Lower leg skin (tissue), 4 donors: ENCODE results near the gene HMCES. TPM values are rescaled to one million over a fixed set of nuclear protein-coding genes. Genes with fewer than 3 reads are reported as not detected.
"Not testable (repeated sequence)": the region's sequence is repeated elsewhere in the genome, so short reads cannot be mapped to it uniquely, and the experiment has no call there.

Experiments
- DNase-seq, 2 donors: peaks; one replicate each; pipeline ENCODE4 v3.0.0-alpha.2; 2019; ENCODE audit warnings: low spot score in 2 of 2
- H3K4me3 ChIP-seq: fragments of 200-600 bp; sonication (generic); 2 replicates; pipeline ENCODE4 v1.5.1; 2017; ENCODE audit warnings: mild to moderate bottlenecking, low read depth; ENCODE audit not compliant: poor library complexity, severe bottlenecking
- POLR2A ChIP-seq, 2 donors: fragments of 450-650 bp; IDR thresholded peaks; one replicate each; pipeline ENCODE4 v1.6.1; 2016 to 2017; ENCODE audit warnings: antibody characterized with exemption in 2 of 2, mild to moderate bottlenecking in 1 of 2, moderate library complexity in 1 of 2
- WGBS, 2 donors: methylation state at CpG; one replicate each; pipeline ENCODE4 v1.1.5; 2018; 5-methylcytosine and 5-hydroxymethylcytosine counted together
- intact Hi-C: fragments of 100-400 bp; cut with DNase I; formaldehyde crosslinking; loops from one replicate; pipeline ENCODE4 v1.15.0; 2023; ENCODE audit warnings: low total_unique reads
- total RNA-seq, 4 donors: library from RNA; depleted of rRNA; stranded (reverse); fragments of >200 nt; gene quantifications; one replicate each; pipeline ENCODE4 v1.1.0, GENCODE V29; 2016
- TF ChIP-seq, protein P1 (sequence below), 3 donors: fragments of 450-650 bp; IDR thresholded peaks; one replicate each; pipeline ENCODE4 v1.5.1; 2016; ENCODE audit warnings: antibody characterized with exemption in 3 of 3, mild to moderate bottlenecking in 3 of 3, moderate library complexity in 2 of 3

Gene HMCES
- total RNA-seq, 4 donors from 2014 or later: 25.2 to 34.9 (median 34.4) TPM

GRCh38 chr3:129245141-129245540, 33.5 kb upstream of the HMCES start:
- WGBS, 2 donors: 74 to 75% methylated on average over 5 of the region's 5 CpGs
- no peak overlapping the region for H3K4me3 ChIP-seq
- intact Hi-C loops: loop anchor here (10.0 kb wide), 1 partner anchor 270 kb away; no protein-coding TSS in a partner anchor
- DNase-seq: no peak
- TF ChIP-seq POLR2A (IDR thresholded peaks at IDR 0.05): no peak
- TF ChIP-seq, protein P1, sequence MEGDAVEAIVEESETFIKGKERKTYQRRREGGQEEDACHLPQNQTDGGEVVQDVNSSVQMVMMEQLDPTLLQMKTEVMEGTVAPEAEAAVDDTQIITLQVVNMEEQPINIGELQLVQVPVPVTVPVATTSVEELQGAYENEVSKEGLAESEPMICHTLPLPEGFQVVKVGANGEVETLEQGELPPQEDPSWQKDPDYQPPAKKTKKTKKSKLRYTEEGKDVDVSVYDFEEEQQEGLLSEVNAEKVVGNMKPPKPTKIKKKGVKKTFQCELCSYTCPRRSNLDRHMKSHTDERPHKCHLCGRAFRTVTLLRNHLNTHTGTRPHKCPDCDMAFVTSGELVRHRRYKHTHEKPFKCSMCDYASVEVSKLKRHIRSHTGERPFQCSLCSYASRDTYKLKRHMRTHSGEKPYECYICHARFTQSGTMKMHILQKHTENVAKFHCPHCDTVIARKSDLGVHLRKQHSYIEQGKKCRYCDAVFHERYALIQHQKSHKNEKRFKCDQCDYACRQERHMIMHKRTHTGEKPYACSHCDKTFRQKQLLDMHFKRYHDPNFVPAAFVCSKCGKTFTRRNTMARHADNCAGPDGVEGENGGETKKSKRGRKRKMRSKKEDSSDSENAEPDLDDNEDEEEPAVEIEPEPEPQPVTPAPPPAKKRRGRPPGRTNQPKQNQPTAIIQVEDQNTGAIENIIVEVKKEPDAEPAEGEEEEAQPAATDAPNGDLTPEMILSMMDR (IDR thresholded peaks at IDR 0.05): no peak

GRCh38 chr3:129245641-129246306, 32.9 kb upstream of the HMCES start:
- intact Hi-C loops: loop anchor here (10.0 kb wide), 1 partner anchor 271 kb away; no protein-coding TSS in a partner anchor
- not testable (repeated sequence) for H3K4me3 ChIP-seq
- peak; percentile 82 to 93 for DNase-seq
- TF ChIP-seq, protein P1 (IDR thresholded peaks at IDR 0.05): peak in 1 of 3 donors; percentile 92
- 16 to 19% methylated on average over 11 of the region's 11 CpGs for WGBS, 2 donors

- no peak for DNase-seq
- H3K4me3 ChIP-seq: no peak overlapping the region
- no peak for TF ChIP-seq POLR2A (IDR thresholded peaks at IDR 0.05)
- TF ChIP-seq, protein P1 (IDR thresholded peaks at IDR 0.05): no peak
- intact Hi-C loops: loop anchor here (10.0 kb wide), 1 partner anchor 272 kb away; no protein-coding TSS in a partner anchor
Observed at GRCh38 chr3:129246636-129247035, 32.0 kb upstream of the HMCES start.

DNA sequence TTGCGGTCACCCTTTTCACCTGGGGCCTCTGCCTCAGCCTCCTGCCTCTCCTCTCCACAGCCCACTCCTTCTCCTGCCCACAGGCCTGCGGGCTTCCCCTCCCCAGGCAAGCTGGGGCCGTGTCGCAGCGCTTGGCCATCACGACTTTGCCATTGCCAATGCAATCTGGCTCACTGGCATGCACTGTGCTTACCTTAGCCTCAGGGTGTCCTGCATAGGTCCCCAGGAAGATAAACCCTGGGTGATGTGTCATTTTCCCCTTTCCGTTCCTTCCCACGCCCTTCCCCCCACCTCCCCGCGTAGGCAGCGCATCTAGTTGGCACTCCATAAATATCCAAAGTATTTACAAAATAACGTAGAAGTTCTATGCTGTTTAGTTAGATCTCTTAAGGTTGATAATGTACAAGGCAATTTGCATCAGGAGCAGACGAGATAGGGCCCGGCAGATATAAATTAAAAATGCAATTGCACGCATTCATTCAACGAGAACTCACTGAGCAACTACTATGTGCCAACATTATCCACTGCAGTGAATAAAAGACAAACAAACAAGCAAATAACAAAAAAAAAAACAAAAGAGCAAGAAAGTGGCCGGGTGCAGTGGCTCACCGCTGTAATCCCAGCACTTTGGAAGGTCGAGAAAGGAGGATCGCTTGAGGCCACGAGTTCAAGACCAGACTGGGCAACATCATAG, 30.2 kb upstream of the HMCES start:
- DNase-seq: no peak
- peak overlapping the region; percentile 98 for H3K4me3 ChIP-seq
- TF ChIP-seq, protein P1 (IDR thresholded peaks at IDR 0.05): no peak
- no peak for TF ChIP-seq POLR2A (IDR thresholded peaks at IDR 0.05)
- 31 to 43% methylated on average over 21 of the region's 21 CpGs for WGBS, 2 donors
- intact Hi-C loops: loop anchor here (10.0 kb wide), 1 partner anchor 274 kb away; no protein-coding TSS in a partner anchor

- TF ChIP-seq POLR2A (IDR thresholded peaks at IDR 0.05): peak in 1 of 2 donors; percentile 84
- TF ChIP-seq, protein P1 (IDR thresholded peaks at IDR 0.05): no peak
- peak; percentile 79 to 96 for DNase-seq
- peak within 1 kb of the TSS; percentile 98 for H3K4me3 ChIP-seq
- 0% methylated on average over 33 to 44 of the region's 48 CpGs for WGBS, 2 donors
- intact Hi-C loops: loop anchor here (10.0 kb wide), 1 partner anchor 275 kb away; no protein-coding TSS in a partner anchor
Observed at GRCh38 chr3:129249284-129250065, 29.2 kb upstream of the HMCES start, which contains the start of gene COPG1. TSS of gene COPG1 (plus strand) at chr3:129249606. CDS start at chr3:129249710, 104 bp downstream.
